ENCODE data around the gene UNC45B.

- TF ChIP-seq CTCF (IDR thresholded peaks at IDR 0.05) (no peak), POLR2A (IDR thresholded peaks at IDR 0.05) (no peak)
These were observed 13.7 kb downstream of the UNC45B start for GRCh38 chr17:35161281-35161761.
